ENCODE measurements around the gene COL4A3.
A peak's percentile ranks its signal among the peaks of the same experiment; 100 is the strongest.

COL4A3 gene

DNA sequence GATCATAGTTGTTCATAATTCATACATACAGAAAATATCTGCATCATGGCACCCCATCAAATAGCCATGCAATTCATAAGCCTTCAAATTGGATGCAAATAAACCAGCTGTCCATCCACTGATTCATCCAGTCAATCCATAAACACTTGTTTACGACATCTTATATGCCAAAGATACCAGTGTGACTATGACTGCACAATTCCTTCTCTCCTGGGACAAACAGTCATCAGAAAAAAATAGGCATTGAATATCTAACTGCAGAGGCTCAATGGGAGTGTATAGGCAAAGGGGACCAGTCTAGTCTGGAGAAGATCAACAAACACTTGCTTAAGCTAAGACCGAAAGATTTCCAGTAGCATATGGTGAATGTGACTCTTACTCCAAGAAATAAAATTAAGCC, 70.0 kb downstream of the COL4A3 start:
- H3K27me3 ChIP-seq (replicated peaks; ENCODE audit: control insufficient read depth, insufficient read depth, low read length), result no peaks in the 10 kb centered on the region
- H3K4me3 ChIP-seq (replicated peaks; ENCODE audit: low read depth, low read length), result no peak overlapping the region
- TF ChIP-seq, protein P1, sequence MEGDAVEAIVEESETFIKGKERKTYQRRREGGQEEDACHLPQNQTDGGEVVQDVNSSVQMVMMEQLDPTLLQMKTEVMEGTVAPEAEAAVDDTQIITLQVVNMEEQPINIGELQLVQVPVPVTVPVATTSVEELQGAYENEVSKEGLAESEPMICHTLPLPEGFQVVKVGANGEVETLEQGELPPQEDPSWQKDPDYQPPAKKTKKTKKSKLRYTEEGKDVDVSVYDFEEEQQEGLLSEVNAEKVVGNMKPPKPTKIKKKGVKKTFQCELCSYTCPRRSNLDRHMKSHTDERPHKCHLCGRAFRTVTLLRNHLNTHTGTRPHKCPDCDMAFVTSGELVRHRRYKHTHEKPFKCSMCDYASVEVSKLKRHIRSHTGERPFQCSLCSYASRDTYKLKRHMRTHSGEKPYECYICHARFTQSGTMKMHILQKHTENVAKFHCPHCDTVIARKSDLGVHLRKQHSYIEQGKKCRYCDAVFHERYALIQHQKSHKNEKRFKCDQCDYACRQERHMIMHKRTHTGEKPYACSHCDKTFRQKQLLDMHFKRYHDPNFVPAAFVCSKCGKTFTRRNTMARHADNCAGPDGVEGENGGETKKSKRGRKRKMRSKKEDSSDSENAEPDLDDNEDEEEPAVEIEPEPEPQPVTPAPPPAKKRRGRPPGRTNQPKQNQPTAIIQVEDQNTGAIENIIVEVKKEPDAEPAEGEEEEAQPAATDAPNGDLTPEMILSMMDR (IDR thresholded peaks at IDR 0.05; ENCODE audit: insufficient read depth, low read length, poor library complexity, severe bottlenecking), result no peak
- H3K36me3 ChIP-seq (ENCODE audit: control insufficient read depth, insufficient read depth, low read length), result no peaks in the 10 kb centered on the region
- no peak for DNase-seq (ENCODE audit: extremely low read depth, insufficient read length)

DNA sequence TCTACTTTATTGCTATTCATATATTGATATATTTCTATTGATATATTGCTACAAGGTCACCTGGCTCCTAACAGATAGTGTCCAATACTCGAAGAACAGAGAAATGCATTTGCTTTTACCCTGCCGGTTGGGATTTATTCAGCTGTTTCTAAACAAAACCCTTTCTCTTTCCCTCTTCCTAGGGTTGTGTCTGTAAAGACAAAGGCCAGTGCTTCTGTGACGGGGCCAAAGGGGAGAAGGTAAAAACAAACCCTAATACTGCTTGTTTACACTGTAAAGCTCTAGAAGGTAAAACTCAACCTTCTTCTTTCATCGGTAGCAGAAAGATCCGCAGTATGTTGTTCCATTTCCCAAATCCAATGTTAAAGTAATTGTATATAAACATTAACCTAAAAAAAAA, 73.4 kb downstream of the COL4A3 start:
- Histone ChIP-seq H3K36me3 (ENCODE audit: control insufficient read depth, insufficient read depth, low read length) (no peaks in the 10 kb centered on the region; the same call in 1 of the 2 replicates), H3K27me3 (replicated peaks; ENCODE audit: control insufficient read depth, insufficient read depth, low read length) (no peaks in the 10 kb centered on the region), H3K4me3 (replicated peaks; ENCODE audit: low read depth, low read length) (no peak overlapping the region)
- DNase-seq (ENCODE audit: extremely low read depth, insufficient read length), result no peak
- TF ChIP-seq, protein P1 (IDR thresholded peaks at IDR 0.05; ENCODE audit: insufficient read depth, low read length, poor library complexity, severe bottlenecking), result no peak

DNA sequence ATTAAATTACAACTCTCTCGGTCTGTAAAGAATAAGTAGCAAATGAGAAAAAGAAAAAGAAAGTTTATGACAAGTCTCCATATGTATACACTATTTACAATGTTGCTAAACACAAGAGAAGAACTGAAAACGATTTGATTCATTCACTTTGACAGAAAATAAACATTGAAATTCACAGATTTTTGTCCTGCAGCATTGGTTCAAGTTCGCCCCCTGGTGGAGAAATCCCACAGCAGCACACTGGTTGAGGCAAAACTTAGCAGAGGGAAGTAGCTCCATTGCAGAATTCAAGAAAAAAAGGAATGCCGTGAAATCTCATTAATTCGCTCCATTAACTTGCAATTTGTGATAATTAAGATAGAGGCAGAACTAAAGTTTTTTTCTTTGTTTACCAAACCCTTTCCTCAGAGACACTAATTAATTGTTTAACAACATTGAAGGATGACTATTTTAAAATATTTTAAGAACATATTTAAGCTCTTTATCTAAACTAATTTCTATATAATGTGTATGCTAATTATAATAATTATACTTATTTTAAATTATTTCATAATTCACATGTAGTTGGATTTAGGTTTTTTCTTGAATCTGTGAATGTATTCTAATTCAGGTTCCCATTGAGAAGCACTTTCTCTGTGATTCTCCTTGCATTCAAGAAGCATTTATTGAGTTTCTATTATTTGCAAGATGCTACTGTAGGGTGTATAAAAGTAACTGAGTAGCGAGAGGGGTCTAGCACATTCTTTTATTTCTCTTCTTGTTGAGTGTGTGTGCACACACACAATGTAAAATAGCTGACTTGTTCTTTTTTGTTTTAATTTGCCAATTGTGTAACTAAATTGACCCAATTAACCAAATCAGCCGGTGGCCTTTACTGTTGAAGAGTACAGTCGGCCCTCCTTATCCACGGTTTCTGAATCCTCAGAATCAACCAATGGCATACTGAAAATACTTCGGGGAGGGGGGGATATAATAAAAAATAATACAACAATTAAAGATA, 74.1 kb downstream of the COL4A3 start:
- Histone ChIP-seq H3K36me3 (ENCODE audit: control insufficient read depth, insufficient read depth, low read length) (no peaks in the 10 kb centered on the region; the same call in 1 of the 2 replicates), H3K4me3 (replicated peaks; ENCODE audit: low read depth, low read length) (no peak overlapping the region), H3K27me3 (replicated peaks; ENCODE audit: control insufficient read depth, insufficient read depth, low read length) (no peaks in the 10 kb centered on the region)
- TF ChIP-seq, protein P1 (IDR thresholded peaks at IDR 0.05; ENCODE audit: insufficient read depth, low read length, poor library complexity, severe bottlenecking), result peak; percentile 90
- peak; percentile 13 for DNase-seq (ENCODE audit: extremely low read depth, insufficient read length)

DNA sequence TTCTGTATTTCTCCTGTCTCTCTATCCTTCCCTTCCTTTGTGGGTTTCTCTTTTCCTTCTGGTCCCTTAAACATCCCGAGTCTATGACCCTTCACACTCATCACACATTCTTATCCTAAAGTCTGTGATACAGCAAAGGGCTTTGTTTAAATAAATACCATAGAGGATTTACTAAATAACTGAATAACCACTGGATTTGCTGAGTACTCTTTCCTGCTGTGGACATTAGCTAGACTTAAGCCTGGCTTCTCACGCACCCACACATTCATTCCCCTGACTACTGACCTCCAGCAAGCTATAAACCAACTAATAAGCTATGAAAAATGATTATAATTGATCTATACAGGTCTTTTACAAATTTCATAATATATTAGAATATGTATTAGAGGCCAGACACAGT, 76.6 kb downstream of the COL4A3 start:
- H3K27me3 ChIP-seq (replicated peaks; ENCODE audit: control insufficient read depth, insufficient read depth, low read length), result no peaks in the 10 kb centered on the region
- no peak overlapping the region for H3K4me3 ChIP-seq (replicated peaks; ENCODE audit: low read depth, low read length)
- no peaks in the 10 kb centered on the region; the same call in 1 of the 2 replicates for H3K36me3 ChIP-seq (ENCODE audit: control insufficient read depth, insufficient read depth, low read length)
- TF ChIP-seq, protein P1 (IDR thresholded peaks at IDR 0.05; ENCODE audit: insufficient read depth, low read length, poor library complexity, severe bottlenecking), result no peak
- no peak for DNase-seq (ENCODE audit: extremely low read depth, insufficient read length)

DNA sequence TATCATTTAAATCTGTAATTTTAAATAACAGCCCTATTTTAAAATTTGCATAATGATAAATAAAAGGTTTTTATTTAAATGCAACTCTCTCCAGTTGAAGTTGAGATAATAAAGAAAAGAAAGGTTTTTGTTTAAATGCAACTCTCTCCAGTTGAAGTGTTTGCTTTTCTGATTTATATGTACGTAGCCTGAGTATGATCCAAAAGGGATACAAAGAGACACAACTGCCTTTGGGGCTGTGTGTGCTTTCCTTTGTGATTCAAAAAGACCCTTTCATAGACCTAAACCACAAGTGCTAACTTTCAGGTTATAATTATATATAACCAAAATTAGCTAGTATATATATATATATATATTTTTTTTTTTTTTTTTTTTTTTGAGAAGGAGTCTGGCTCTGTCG, 84.5 kb downstream of the COL4A3 start:
- peaks cover 1% of the 10 kb centered on the region; the same call in 1 of the 2 replicates for H3K36me3 ChIP-seq (ENCODE audit: control insufficient read depth, insufficient read depth, low read length)
- H3K27me3 ChIP-seq (replicated peaks; ENCODE audit: control insufficient read depth, insufficient read depth, low read length), result no peaks in the 10 kb centered on the region
- H3K4me3 ChIP-seq (replicated peaks; ENCODE audit: low read depth, low read length), result no peak overlapping the region
- DNase-seq (ENCODE audit: extremely low read depth, insufficient read length), result no peak
- TF ChIP-seq, protein P1 (IDR thresholded peaks at IDR 0.05; ENCODE audit: insufficient read depth, low read length, poor library complexity, severe bottlenecking), result no peak
